Cerebellar cortex (tissue), 1 donor: ENCODE results near the gene FSTL4.
A peak's percentile ranks its signal among the peaks of the same experiment; 100 is the strongest.

ENCODE experiments used
- DNase-seq: peaks from one replicate; pipeline ENCODE4 v3.0.0-alpha.2; 2015; ENCODE audit warnings: low spot score

FSTL4 gene

GRCh38 chr5:133321286-133321832 is 291.0 kb downstream of the FSTL4 start:
- DNase-seq: no peak

DNA sequence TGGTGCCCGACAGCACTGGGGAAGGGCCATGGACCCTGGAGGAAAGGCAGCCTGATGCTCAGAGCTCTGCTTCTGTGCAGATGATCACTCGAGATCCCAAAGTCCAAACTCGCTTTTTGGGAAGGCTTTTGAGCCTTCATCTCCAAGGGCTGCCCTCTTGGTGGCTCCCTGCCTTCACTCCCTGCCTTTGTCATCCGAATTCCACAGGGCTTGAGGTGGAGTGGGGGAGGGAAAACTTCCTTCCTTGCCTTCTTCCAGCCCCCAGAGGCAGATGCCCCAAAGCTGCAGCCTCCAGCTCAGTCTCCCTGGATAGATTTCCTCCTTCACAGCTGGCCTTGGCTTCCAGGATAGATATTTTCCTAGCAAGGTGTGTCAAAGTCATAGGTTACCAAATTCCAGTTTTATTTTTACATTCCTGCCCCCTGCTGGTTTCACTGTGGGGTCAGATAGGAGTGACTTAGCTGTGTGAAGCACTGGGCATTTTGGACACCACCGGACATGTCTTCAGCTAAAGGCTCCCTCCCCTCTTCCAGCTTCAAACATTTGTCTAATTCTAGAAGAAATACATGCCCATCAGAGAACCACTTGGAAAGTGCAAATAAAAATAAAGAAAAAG is 292.3 kb downstream of the FSTL4 start:
- DNase-seq: no peak

DNA sequence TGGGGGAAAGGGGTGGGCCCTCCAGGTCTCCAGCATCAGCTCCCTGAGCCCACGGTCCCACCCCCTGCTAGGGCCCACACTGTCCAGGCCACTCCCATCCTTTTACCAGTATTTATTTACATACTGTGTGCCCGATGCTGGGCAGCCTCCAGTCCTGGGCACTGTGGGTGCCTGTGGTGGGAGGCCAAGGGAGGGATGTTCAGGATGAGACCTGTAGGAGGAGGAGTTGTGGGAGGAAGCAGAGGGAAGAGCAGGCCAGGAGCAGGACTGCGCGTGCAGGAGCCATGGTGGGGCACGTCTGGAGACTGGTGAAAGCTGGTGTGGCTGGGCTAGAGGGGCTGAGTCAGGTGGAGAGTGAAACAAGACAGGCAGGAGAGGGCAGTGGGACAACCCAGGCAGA is 293.1 kb downstream of the FSTL4 start:
- no peak for DNase-seq

- no peak for DNase-seq
Observed at GRCh38 chr5:133317558-133317957, 294.8 kb downstream of the FSTL4 start.

- DNase-seq: peak; percentile 13
Observed at GRCh38 chr5:133316346-133317343, 295.7 kb downstream of the FSTL4 start.

DNA sequence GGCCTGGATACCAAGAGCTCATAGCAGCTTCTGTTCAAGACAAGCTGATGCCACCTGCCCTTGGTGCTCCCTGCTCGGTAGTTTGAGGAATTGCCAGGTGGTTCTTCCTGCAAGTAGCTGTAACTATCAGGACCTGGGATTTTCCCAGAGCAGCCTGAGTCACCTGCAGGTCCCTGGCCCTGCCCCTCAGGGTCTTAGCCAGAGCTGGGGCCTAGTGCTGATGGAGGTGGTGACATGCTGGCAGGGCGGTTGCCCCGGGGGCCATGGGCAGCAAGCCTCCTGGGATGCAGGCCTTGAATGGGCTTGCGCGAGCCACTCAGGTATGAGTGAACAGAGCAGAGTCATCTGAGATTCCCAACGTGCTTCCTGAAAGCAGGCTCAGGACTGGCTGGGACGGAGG is 298.3 kb downstream of the FSTL4 start:
- no peak for DNase-seq

- DNase-seq: no peak
Observed at GRCh38 chr5:133311176-133311575, 301.2 kb downstream of the FSTL4 start.

DNA sequence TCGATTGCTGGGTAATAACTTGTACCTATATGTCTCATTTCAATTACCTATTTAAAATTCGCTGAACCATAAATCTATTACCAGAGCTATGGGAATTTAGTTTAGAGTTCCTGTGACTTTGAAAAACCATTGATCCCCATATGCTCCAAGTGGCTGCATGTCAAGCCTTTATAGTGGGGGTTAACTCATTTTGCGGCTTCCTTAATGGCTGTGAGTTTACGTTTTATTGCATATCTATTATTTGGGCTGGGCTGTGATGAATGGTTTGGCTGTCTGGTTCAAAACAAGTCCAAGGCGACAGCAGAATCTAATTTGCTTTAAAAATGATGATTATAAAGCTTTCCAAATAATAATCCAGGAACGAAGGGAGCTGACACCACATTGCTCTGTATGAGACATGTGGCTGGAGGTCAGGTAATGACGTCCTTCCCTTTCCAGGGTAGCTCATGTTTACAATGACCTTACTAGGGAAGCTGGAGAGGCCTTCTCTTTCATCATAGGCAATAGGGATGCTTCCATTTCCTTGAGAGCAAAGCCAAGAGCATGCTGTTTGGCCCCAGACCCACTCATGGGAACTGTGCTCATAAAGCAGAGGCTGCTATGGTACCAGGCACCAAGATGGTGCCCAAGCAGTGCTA is 302.2 kb downstream of the FSTL4 start:
- DNase-seq: no peak

GRCh38 chr5:133309166-133309795 is 303.1 kb downstream of the FSTL4 start:
- no peak for DNase-seq

GRCh38 chr5:133307275-133307674 is 305.1 kb downstream of the FSTL4 start:
- DNase-seq: no peak

DNA sequence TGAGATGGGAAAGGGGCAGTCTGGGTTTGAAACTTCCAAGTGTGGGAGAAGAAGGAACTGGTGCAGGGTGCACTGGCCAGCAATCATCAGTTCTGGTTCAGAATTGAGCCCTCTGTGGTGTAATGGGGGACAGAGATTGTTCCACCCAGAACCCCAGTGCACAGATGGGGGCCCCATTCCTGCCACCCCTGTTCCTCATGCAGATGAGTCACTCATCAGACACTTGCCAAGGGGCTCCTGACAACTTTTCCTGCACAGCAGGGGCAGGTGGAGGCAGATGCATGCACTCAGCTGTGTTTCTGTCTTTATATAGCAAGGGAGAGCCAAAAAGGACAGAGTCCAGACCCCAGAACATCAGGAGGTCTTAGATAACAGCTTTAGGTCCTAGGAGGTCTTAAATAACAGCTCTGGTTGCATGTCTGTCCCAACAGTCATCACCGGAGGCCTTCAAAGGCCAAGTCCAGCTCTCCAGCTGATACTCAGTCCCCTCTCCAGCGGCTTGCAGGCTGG is 307.6 kb downstream of the FSTL4 start:
- DNase-seq: no peak

DNA sequence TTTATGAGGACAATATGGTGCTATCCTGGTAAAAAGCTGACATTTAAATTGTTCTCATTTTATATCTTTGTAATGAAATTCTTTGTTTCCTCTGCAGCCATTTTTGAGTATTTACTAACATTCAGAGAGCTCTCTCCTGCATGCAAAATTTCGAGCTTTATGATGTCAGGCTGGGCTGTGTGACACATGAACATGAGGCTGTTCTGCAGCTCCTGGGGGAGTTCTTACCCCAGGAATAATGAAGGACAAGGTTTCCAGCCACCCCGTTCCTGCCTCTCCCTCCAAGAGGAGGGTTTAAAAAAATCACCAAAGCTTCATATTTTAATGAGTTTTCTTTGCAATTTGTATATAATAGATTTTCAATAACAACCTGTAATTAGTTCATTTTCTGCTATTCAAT is 308.2 kb downstream of the FSTL4 start:
- no peak for DNase-seq

DNA sequence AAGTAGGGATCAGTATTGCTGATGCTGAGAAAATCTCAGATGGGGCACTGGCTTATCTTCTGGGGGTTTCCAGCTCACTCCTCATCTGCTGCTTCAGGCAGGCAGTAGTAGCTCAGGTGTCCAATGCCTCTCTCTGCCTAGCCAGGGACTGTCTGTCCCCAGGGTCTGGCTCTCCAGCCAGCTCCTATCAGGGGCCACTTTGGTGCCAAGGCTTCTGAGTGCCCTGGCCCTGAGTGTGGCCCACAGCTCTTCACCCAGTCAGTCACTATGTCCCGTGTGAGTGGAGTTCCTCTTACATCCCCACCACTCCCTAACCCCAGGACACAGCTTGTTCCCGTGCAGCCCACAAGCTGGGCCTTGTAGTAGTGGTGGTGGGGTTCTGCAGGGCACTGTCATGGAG is 309.0 kb downstream of the FSTL4 start:
- DNase-seq: no peak

GRCh38 chr5:133299728-133300127 is 312.6 kb downstream of the FSTL4 start:
- no peak for DNase-seq

DNA sequence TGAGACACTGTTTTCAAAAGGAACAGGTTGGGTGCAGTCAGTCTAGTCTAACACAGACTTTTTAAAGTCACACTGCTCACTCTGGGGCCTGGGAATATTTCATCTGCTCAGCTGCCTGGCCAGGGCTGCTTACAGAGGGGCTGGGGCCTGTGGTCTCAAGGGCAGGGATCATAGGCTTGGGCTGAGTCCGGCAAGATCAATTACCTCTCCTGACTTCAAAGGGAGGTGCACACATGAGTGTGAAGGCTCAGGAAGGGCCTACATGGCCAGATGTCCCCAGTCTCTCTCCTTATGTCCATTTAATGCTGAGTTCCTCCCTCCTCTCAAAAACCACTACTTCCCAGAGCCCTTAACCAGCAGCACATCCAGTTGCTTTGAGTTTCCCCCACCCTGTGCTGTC is 313.3 kb downstream of the FSTL4 start:
- DNase-seq: no peak

DNA sequence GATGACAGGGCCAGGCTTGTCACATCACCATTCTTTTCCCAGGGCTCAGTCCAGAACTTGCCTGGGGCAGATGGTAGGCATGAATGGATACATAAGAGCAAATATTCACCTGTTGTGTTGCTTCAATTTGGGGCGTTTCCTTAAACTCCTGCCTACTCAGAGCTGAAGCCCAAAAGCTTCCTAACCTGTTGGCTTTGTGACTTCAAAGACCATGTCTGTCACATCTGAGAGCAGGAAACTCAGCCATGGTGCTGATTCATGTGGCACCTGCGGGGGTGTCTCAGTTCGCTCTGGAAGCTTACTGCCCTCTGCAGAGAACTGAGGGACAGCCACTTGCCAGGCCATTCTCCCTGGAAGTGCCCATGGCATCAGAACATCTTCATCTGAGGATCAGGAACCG is 313.9 kb downstream of the FSTL4 start:
- DNase-seq: no peak

GRCh38 chr5:133297293-133297692 is 315.0 kb downstream of the FSTL4 start:
- DNase-seq: no peak

DNA sequence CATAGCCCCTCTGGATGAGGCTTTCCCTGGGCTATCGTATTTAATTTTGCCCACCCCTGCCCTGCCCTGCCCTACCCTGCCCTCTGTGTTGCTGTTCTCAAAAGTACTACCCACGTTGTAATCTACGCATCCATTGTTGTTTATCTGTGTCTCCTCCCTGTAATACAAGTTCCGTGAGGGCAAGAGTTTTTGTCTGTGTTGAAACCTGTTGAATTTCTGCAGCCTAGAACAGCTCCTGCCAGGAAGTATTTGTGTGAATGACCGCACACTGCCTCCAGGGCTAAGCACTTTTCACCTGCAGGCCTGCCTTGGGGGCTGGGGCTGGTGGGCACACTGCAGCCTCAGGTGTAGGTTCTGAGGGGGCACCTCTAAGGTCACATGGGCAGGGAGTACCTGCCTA is 315.7 kb downstream of the FSTL4 start:
- no peak for DNase-seq

DNA sequence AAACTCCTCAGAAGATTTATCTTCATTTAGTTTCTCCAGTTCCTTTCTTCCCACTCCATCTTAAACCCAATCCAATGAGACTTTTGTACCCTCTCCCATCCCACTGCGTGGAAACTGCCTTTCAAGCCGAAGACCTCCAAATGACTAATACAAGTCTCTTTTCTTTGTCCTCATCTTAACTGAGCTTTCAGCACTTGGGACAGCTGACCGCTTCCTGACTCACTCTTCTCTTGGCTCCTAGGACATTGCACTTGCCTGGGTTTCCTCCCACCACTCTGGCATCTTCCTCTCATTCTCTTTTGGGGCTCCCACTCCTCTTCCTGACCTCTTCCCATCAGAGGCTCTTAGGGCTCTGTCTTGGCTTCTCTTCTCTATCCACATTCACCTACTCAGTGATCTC is 316.8 kb downstream of the FSTL4 start:
- no peak for DNase-seq

DNA sequence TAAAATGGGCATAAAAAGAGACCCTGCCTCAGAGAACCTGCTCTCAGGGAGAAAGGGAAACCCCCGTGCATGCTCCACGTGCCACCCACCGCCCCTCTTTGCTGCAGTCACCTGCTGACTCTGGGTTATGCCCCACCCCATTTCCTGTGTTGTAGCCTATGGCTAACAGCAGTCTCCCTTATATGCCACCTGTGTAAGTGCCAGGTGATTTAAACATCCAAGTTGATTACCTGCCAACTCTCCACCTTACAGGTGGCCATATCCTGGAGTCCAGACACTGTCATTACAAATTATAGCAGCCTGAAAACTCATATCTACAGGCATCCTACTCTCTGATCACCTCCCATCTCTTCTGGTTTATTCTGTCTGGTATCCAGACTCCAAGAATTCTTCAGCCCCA is 318.0 kb downstream of the FSTL4 start:
- no peak for DNase-seq

GRCh38 chr5:133293960-133294359 is 318.4 kb downstream of the FSTL4 start:
- no peak for DNase-seq

DNA sequence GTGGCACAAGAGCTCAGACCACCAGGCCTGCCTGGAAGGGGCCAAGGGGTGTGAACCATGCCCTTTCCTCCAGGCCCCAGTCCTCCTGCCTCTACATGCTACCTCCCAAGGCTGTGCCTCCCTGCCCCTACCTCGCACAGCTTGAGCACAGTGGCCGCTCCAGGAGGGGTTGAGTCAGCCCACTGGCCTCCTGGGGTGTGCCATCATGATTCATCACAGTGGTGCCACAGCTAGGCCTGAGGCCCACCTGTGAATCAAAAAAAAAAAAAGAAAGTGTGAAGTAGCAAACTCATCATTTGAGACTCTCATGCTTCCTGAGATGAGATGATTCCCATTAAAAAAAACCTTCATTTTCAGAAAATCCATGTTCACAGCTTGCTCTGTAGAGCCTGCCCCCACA is 320.0 kb downstream of the FSTL4 start:
- no peak for DNase-seq
